Eye (tissue), 1 donor: ENCODE results near the gene RARS1.
A peak's percentile ranks its signal among the peaks of the same experiment; 100 is the strongest.
"Not testable (repeated sequence)": the region's sequence is repeated elsewhere in the genome, so short reads cannot be mapped to it uniquely, and the experiment has no call there.

Experiments
- DNase-seq: peaks from one replicate; pipeline ENCODE4 v3.0.0-alpha.2; 2015

The RARS1 gene

GRCh38 chr5:168482361-168482760 lies 3.9 kb upstream of the RARS1 start:
- DNase-seq = no peak

DNA sequence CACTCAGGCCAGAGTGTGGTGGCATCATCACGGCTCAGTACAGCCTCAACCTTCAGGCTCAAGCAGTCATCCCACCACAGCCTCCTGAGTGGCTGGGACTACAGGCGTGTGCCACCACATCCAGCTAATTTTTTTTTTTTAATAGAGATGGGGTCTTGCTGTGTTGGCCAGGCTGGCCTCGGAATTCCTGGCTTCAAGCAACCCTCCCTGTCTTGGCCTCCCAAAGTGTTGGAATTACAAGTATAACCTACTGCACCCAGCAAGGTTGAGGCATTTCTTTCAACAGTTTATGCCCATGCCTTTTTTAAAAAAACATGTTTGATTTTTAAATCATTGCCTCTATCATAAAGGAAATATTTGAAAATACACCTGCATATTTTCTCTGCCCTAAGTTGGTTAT lies 2.8 kb downstream of the RARS1 start:
- no peak for DNase-seq

DNA sequence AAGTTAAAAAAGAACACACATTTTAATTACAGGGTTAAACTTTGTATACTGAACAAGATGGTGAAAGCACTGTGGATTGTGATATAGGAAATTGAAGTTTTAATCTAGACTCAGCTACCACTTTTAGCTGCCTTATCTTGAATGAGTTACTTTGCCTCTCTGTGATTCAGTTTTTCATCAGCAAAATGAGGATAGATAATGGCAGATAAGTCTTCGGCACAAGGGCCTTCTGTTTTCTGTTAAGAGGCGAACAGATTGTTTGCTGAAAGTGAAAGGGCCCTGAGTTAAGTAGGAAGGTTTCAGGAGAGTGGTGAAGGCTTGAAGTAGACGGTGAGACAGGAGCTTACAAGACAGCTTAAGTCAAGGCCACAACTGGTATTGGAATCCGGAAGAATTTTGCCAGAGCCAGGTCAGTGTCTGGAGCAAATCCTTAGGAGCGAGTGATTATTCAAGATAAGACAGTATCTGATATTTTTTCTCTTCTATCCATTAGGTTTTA lies 7.8 kb downstream of the RARS1 start:
- no peak for DNase-seq

DNA sequence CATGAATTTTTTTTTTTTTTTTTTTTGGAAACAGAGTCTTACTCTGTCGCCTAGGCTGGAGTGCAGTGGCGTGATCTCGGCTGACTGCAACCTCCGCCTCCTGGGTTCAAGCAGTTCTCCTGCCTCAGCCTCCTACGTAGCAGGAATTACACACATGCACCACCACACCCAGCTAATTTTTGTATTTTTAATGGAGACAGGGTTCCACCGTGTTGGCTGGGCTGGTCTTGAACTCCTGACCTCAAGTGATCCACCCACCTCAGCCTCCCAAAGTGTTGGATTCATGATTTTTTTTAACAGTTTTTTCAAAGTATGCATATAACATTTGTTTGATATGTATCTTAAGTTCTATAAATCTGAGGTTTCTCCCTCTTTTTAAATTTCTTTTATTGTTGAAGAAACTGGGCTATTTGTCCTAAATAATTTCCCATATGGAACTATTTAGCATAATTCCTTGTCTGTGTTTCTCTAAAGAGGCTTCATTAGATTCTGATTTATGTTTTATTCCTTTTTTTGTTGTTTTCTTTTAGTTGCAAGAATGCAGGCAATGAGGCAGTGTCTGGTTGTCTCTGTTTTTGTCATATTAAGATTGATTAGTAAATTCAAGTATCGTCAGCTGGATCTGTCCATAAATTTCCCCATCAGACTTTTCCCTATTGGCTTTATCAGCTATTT lies 16.4 kb downstream of the RARS1 start:
- DNase-seq = no peak

DNA sequence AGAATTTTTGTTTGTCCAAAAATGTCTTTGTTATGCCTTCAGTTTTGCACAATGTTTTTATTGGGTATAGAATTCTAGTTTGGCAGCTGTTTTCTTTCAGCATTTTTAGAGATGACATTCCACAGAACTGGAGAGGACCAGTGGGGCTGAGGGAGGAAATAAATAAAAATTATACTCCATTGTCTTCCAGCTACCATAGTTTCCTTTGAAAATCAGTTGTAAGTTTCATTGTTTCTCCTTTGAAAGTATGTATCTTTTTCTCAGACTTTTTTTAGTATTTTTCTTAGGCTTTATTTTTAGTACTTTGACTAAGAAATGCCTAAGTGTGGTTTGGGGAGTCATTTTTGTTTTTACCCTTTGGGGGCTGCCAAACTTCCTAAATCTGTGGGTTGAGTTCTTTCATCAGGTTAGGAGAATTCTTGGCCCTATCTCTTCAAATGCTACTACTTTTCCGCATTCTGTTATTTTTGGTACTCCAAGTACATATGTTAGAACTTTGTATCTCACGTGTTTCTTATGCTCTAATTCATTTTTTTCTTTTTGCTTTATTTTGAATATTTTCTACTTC lies 27.7 kb downstream of the RARS1 start:
- no peak for DNase-seq

- DNase-seq = no peak
These were observed 39.6 kb downstream of the RARS1 start for GRCh38 chr5:168525856-168526255.

DNA sequence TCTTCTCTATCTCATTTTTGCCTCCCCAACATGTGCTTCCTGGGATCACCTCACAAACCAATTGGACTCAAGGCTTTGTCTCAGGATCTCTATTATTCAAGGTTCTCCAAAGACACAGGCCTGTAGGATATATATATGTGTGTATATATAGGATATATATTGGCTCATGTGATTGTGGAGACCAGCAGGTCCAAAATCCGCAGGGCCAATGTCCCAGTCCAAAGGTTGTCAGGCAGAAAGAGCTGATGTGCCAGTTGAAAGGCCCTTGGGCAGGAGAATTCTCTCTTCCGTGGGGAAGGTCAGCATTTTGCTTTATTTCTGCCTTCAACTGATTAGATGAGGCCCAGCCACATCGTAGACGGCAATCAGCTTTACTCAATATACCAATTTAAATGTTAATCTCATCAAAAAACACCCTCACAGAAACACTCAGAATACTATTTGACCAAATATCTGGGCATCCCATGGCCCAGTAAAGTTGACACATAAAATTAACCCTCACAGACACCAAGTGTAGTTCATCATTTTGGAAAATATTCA lies 41.6 kb downstream of the RARS1 start:
- DNase-seq = no peak

- peak; percentile 87 for DNase-seq
These were observed 42.5 kb downstream of the RARS1 start, which contains the start of gene FBLL1 for GRCh38 chr5:168528521-168529373. Gene FBLL1, plus strand, starts transcription at chr5:168529305. Its CDS starts 200 bp downstream, at chr5:168529505.

DNA sequence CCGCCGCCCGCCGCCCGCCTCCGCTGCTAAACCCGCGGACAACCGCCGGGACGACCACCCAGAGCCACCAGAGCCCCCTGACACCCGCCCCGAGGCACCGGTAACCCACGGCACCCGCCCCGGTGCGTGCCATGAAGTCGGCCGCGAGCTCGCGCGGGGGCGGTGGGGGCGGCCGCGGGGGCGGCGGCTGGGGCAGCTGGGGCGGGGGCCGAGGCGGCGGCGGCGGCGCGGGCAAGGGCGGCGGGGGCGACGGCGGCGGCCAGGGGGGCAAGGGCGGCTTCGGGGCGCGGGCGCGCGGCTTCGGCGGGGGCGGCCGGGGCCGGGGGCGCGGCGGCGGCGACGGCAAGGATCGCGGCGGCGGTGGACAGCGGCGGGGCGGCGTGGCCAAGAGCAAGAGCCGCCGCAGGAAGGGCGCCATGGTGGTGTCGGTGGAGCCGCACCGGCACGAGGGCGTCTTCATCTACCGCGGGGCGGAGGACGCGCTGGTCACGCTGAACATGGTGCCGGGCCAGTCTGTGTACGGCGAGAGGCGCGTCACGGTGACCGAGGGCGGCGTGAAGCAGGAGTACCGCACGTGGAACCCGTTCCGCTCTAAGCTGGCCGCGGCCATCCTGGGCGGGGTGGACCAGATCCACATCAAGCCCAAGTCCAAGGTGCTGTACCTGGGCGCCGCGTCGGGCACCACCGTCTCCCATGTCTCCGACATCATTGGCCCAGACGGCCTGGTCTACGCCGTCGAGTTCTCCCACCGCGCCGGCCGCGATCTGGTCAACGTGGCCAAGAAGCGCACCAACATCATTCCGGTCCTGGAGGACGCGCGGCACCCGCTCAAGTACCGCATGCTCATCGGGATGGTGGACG lies 43.3 kb downstream of the RARS1 start:
- DNase-seq = peak; percentile 35

DNA sequence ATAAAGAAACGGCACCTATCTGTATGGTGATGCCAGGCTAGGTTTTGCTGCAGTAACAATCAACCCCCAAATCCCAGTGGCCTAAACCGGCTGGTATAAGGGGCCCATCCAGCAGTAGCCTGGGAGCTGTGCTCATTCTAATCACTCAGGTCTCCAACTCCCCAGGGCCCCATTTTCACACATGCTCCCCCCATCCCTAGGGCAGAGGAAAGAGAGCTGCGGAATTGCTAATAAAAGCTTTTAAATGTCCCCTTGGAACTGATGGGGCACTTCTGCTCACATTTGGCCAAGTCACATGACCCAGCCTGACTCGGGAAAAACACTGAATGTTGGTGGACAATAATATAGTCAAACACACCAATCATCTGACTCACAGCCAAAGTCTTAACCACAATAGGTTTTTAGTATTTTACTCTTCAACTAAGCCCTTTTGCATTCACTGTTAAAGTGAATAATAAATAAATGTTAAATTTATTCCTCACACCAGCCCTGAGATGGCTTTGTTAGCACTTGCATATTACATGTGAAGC lies 44.4 kb downstream of the RARS1 start:
- DNase-seq = peak; percentile 63

DNA sequence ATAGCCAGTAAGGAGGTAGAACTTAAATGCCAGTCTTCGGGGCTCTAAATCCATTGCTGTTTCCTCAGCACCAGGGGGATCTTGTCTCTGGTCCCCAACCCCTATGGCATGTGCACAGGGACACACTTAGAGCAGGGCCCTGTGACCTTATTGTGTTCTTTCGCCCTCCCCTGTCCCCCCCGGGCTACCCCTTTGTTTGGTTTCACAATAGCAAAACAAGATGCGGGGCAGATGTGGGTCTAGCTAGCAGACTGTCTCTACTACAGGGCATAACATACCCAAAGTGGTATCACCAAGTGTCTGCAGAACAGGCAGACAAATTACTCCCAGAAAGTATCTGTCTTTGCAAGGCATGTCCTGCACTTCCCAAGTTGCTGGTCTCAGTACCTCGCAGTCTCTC lies 44.9 kb downstream of the RARS1 start:
- DNase-seq = no peak

- peak; percentile 58 for DNase-seq
These were observed 46.0 kb downstream of the RARS1 start for GRCh38 chr5:168531987-168532864.

- not testable (repeated sequence) for DNase-seq
These were observed 48.1 kb downstream of the RARS1 start for GRCh38 chr5:168534351-168534750.

DNA sequence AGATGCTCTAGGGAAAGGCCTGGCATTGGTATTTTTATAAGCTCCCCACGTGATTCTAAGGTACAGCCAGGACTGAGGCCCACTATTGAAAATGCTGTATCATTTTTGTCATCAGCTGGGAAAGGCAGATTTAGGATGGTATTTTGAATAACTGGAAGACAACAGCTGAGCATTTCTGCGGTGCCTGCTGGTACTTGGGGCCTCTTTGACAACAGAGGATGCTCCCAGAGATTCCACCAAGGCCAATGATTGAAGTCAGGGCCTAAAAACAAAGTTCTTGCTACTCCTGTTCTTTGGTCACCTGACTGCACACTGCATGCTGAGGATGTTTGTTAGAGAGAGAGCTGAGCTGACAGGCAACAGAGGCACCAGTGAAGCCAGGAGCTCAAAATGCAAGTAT lies 50.9 kb downstream of the RARS1 start:
- DNase-seq = no peak

DNA sequence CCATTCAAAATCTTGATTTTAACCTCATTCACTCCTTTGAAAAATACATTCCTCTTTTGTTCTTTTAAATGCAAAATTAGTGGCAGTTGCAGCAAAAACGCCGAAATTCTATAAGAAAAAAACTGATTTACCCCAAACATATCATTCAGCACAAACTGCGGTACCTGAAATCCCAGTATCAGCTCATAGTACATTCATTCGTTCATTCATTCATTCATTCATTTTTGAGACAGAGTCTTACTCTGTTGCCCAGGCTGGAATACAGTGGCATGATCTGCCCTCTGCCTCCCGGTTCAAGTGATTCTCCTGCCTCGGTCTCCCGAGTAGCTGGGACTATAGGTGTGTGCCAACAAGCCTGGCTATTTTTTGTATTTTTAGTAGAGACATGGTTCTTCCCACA lies 63.3 kb downstream of the RARS1 start:
- DNase-seq = no peak

DNA sequence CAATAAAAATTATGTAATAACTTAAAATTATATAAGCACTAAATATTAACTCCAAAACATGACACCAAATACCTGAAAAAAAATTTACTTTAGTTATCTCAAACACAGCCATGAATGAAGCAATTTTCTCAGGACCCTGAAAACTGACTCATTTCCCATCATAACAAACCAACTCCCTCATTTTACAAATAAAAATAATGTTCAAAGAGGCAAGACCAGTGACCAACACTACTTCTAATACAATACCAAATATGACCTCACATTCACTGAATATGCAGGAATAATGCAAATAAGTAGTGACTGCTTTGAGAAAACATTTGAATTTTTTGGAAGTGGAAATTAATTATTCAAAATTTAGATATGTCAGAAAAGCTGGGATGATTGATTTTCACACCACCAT lies 64.4 kb downstream of the RARS1 start:
- no peak for DNase-seq

DNA sequence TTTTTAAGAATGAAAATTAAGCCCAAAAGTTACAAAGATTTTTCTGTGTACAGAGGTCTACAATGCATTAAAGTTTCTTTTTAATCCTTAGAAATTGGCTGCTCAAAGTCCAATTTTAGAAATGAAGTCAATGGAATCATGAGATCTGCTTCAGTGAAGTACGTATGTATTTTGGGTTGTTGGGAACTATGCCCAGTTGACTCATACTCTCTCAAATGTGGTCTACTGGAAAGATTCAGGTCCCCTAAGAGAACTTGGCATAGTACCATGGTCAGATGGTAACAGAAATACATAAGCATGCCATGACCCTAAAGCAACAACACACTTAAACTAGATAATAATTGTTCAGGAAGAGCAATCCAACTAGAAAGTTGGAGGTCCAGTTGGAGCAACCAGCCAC lies 65.9 kb downstream of the RARS1 start:
- DNase-seq = no peak

- no peak for DNase-seq
These were observed 67.3 kb downstream of the RARS1 start for GRCh38 chr5:168553377-168554130.

- DNase-seq = no peak
These were observed 71.1 kb downstream of the RARS1 start for GRCh38 chr5:168557389-168557788.

- DNase-seq = no peak
These were observed 76.0 kb downstream of the RARS1 start for GRCh38 chr5:168562279-168562678.
